ENCODE data around the gene TDP1. TPM values are rescaled to one million over a fixed set of nuclear protein-coding genes. Genes with fewer than 3 reads are reported as not detected.

TDP1 gene
- total RNA-seq, 1 experiment from 2014 or later: 23.9 TPM

- H3K27me3 ChIP-seq (ENCODE audit: control insufficient read depth, insufficient read depth, low read length): no peaks in the 10 kb centered on the region
- intact Hi-C loops (cut with micrococcal nuclease; ENCODE audit: unreplicated experiment): no loop called here
- no peaks in the 10 kb centered on the region for H3K4me1 ChIP-seq (ENCODE audit: control insufficient read depth, insufficient read depth, low read length)
- H3K9me3 ChIP-seq (ENCODE audit: control insufficient read depth, insufficient read depth, low read depth, low read length): no peaks in the 10 kb centered on the region
- no peak overlapping the region for H3K4me3 ChIP-seq (ENCODE audit: low read depth in 2 of 2, low read length in 2 of 2)
- in situ Hi-C loops (cut with HindIII; ENCODE audit: low pct_unique_long_range_greater_than_20kb, low sequenced_read_pairs): no loop called here
- ATAC-seq: no peak
- no peak overlapping the region for H3K27ac ChIP-seq (ENCODE audit: low read length)
- TF ChIP-seq POLR2AphosphoS5 (IDR thresholded peaks at IDR 0.05; ENCODE audit: low read depth, low read length) (no peak), REST (IDR thresholded peaks at IDR 0.05; ENCODE audit: insufficient read depth in 1 of 2, low read depth in 2 of 2, low read length in 1 of 2) (no peak), SIN3A (IDR thresholded peaks at IDR 0.05; ENCODE audit: borderline replicate concordance, insufficient read depth, low read depth, low read length) (no peak), TCF7L2 (IDR thresholded peaks at IDR 0.05; ENCODE audit: low read depth, low read length) (no peak), CTCF (IDR thresholded peaks at IDR 0.05) (no peak)
- no peak for DNase-seq (ENCODE audit: low read depth, low spot score)
- ChIA-PET POLR2A (no interaction called here), CTCF (no interaction called here)
- BruUV-seq (replicated peaks): no TSS peak
- no peaks in the 10 kb centered on the region for H3K36me3 ChIP-seq (ENCODE audit: control insufficient read depth, insufficient read depth, low read length)
Observed at GRCh38 chr14:89922031-89922907, 33.5 kb upstream of the TDP1 start.

- POLR2A ChIA-PET: no interaction called here
- H3K4me1 ChIP-seq (ENCODE audit: control insufficient read depth, insufficient read depth, low read length): no peaks in the 10 kb centered on the region
- no peaks in the 10 kb centered on the region for H3K27me3 ChIP-seq (ENCODE audit: control insufficient read depth, insufficient read depth, low read length)
- DNase-seq (ENCODE audit: low read depth, low spot score) (no peak), ATAC-seq (no peak)
- no peaks in the 10 kb centered on the region for H3K9me3 ChIP-seq (ENCODE audit: control insufficient read depth, insufficient read depth, low read depth, low read length)
- no peak overlapping the region for H3K4me3 ChIP-seq (ENCODE audit: low read depth in 2 of 2, low read length in 2 of 2)
- no peak for TF ChIP-seq REST (IDR thresholded peaks at IDR 0.05; ENCODE audit: insufficient read depth in 1 of 2, low read depth in 2 of 2, low read length in 1 of 2)
- TF ChIP-seq SIN3A (IDR thresholded peaks at IDR 0.05; ENCODE audit: borderline replicate concordance, insufficient read depth, low read depth, low read length): no peak
- no peak for TF ChIP-seq CTCF (IDR thresholded peaks at IDR 0.05)
- TF ChIP-seq TCF7L2 (IDR thresholded peaks at IDR 0.05; ENCODE audit: low read depth, low read length): no peak
- TF ChIP-seq POLR2AphosphoS5 (IDR thresholded peaks at IDR 0.05; ENCODE audit: low read depth, low read length): no peak
- H3K36me3 ChIP-seq (ENCODE audit: control insufficient read depth, insufficient read depth, low read length): no peaks in the 10 kb centered on the region; the same call in 1 of the 2 replicates
- in situ Hi-C loops (cut with HindIII; ENCODE audit: low pct_unique_long_range_greater_than_20kb, low sequenced_read_pairs): no loop called here
- intact Hi-C loops (cut with micrococcal nuclease; ENCODE audit: unreplicated experiment): no loop called here
- CTCF ChIA-PET: no interaction called here
- H3K27ac ChIP-seq (ENCODE audit: low read length): no peak overlapping the region
- no TSS peak for BruUV-seq (replicated peaks)
Observed at GRCh38 chr14:89924268-89924667, 31.5 kb upstream of the TDP1 start.
